ENCODE data around the gene NDUFB4. TPM values are rescaled to one million over a fixed set of nuclear protein-coding genes. Genes with fewer than 3 reads are reported as not detected.

The NDUFB4 gene
- polyA plus RNA-seq, 1 donor (not counting 4 experiments of a cell fraction or from before 2014, with no cell fraction given) = 143 TPM

- FAIRE-seq = no peak
- H3K4me2 ChIP-seq (ENCODE audit: control insufficient read depth, extremely low read depth, insufficient read depth, low read depth, low read length) = peak overlapping the region; percentile 97
Observed at GRCh38 chr3:120558771-120559241, 37.3 kb upstream of the NDUFB4 start.

GRCh38 chr3:120559242-120560061, 36.7 kb upstream of the NDUFB4 start:
- Histone ChIP-seq H3K9me1 (ENCODE audit: control insufficient read depth, extremely low read depth, insufficient read depth, low read length) (no peaks in the 10 kb centered on the region), H3K4me1 (ENCODE audit: control insufficient read depth, extremely low read depth, insufficient read depth, low read length) (peaks cover 12% of the 10 kb centered on the region), H3K27ac (ENCODE audit: control insufficient read depth, insufficient read depth, low read length) (peak overlapping the region; percentile 60), H3K36me3 (ENCODE audit: control insufficient read depth in 2 of 2, extremely low read depth in 1 of 2, insufficient read depth in 2 of 2, low read length in 2 of 2) (no peaks in the 10 kb centered on the region), H3K4me3 (ENCODE audit: control insufficient read depth in 2 of 3, extremely low read depth in 1 of 3, insufficient read depth in 2 of 3, low read depth in 1 of 3, low read length in 3 of 3) (peak overlapping the region; percentile 21 to 80 (median 75)), H3K4me2 (ENCODE audit: control insufficient read depth, extremely low read depth, insufficient read depth, low read depth, low read length) (peak overlapping the region; percentile 97), H4K20me1 (ENCODE audit: control insufficient read depth, extremely low read depth, insufficient read depth, low read length) (no peaks in the 10 kb centered on the region), H3K9me3 (ENCODE audit: control insufficient read depth, low read depth, low read length) (no peaks in the 10 kb centered on the region), H3K79me2 (ENCODE audit: control insufficient read depth, insufficient read depth, low read length) (no peaks in the 10 kb centered on the region), H2AFZ (ENCODE audit: control insufficient read depth, low read length) (peak overlapping the region; percentile 93), H3K27me3 (ENCODE audit: control insufficient read depth, extremely low read depth, insufficient read depth, low read length) (no peaks in the 10 kb centered on the region), H3K9ac (ENCODE audit: control insufficient read depth, extremely low read depth, insufficient read depth, low read length) (peak overlapping the region; percentile 80)
- FAIRE-seq (no peak), DNase-seq (ENCODE audit: low read depth, low spot score) (peak; percentile 40)
- TF ChIP-seq, protein P1, sequence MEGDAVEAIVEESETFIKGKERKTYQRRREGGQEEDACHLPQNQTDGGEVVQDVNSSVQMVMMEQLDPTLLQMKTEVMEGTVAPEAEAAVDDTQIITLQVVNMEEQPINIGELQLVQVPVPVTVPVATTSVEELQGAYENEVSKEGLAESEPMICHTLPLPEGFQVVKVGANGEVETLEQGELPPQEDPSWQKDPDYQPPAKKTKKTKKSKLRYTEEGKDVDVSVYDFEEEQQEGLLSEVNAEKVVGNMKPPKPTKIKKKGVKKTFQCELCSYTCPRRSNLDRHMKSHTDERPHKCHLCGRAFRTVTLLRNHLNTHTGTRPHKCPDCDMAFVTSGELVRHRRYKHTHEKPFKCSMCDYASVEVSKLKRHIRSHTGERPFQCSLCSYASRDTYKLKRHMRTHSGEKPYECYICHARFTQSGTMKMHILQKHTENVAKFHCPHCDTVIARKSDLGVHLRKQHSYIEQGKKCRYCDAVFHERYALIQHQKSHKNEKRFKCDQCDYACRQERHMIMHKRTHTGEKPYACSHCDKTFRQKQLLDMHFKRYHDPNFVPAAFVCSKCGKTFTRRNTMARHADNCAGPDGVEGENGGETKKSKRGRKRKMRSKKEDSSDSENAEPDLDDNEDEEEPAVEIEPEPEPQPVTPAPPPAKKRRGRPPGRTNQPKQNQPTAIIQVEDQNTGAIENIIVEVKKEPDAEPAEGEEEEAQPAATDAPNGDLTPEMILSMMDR (optimal IDR thresholded peaks at IDR 0.05 in 1 of 3, IDR thresholded peaks at IDR 0.05 in 1 of 3, conservative IDR thresholded peaks at IDR 0.05 in 1 of 3; ENCODE audit: extremely low read depth in 1 of 3, insufficient read depth in 2 of 3, low read length in 3 of 3) = no peak
- no peak for TF ChIP-seq EZH2 (IDR thresholded peaks at IDR 0.05; ENCODE audit: low read length)
- dilution Hi-C loops (cut with MboI; ENCODE audit: extremely low pct_ligation_motif_present, low sequenced_read_pairs) = no loop called here

More at GRCh38 chr3:120558771-120559241, 37.3 kb upstream of the NDUFB4 start:
- Histone ChIP-seq H3K36me3 (ENCODE audit: control insufficient read depth in 2 of 2, extremely low read depth in 1 of 2, insufficient read depth in 2 of 2, low read length in 2 of 2) (no peaks in the 10 kb centered on the region), H3K9me3 (ENCODE audit: control insufficient read depth, low read depth, low read length) (no peaks in the 10 kb centered on the region), H4K20me1 (ENCODE audit: control insufficient read depth, extremely low read depth, insufficient read depth, low read length) (no peaks in the 10 kb centered on the region), H3K4me3 (ENCODE audit: control insufficient read depth in 2 of 3, extremely low read depth in 1 of 3, insufficient read depth in 2 of 3, low read depth in 1 of 3, low read length in 3 of 3) (peak overlapping the region; percentile 31 to 80 (median 75)), H3K27ac (ENCODE audit: control insufficient read depth, insufficient read depth, low read length) (peak overlapping the region; percentile 60), H3K9me1 (ENCODE audit: control insufficient read depth, extremely low read depth, insufficient read depth, low read length) (no peaks in the 10 kb centered on the region), H2AFZ (ENCODE audit: control insufficient read depth, low read length) (peak overlapping the region; percentile 96), H3K27me3 (ENCODE audit: control insufficient read depth, extremely low read depth, insufficient read depth, low read length) (no peaks in the 10 kb centered on the region), H3K4me1 (ENCODE audit: control insufficient read depth, extremely low read depth, insufficient read depth, low read length) (peaks cover 12% of the 10 kb centered on the region), H3K9ac (ENCODE audit: control insufficient read depth, extremely low read depth, insufficient read depth, low read length) (peak overlapping the region; percentile 80), H3K79me2 (ENCODE audit: control insufficient read depth, insufficient read depth, low read length) (no peaks in the 10 kb centered on the region)
- dilution Hi-C loops (cut with MboI; ENCODE audit: extremely low pct_ligation_motif_present, low sequenced_read_pairs) = no loop called here
- TF ChIP-seq EZH2 (IDR thresholded peaks at IDR 0.05; ENCODE audit: low read length) = no peak
- TF ChIP-seq, protein P1 (optimal IDR thresholded peaks at IDR 0.05 in 1 of 3, IDR thresholded peaks at IDR 0.05 in 1 of 3, conservative IDR thresholded peaks at IDR 0.05 in 1 of 3; ENCODE audit: extremely low read depth in 1 of 3, insufficient read depth in 2 of 3, low read length in 3 of 3) = peak; percentile 84 to 92 (median 90)
- DNase-seq (ENCODE audit: low read depth, low spot score) = peak; percentile 21
